ENCODE measurements around the gene GSTO1. TPM values are rescaled to one million over a fixed set of nuclear protein-coding genes. Genes with fewer than 3 reads are reported as not detected.
A peak's percentile ranks its signal among the peaks of the same experiment; 100 is the strongest.

Gene GSTO1
- total and polyA plus RNA-seq, 2 donors (not counting 1 experiment from before 2014, with no cell fraction given) = 30.1 to 37.7 TPM

GRCh38 chr10:104256335-104256961 is 1.8 kb downstream of the GSTO1 start:
- no peak for ATAC-seq (ENCODE audit: low read depth)
- ChIA-PET CTCF (interaction anchor here (1.4 to 5.0 kb wide), 4 partner anchors 12 to 368 kb away, joined by 4 to 39 read pairs (median 6); partner anchors contain the start of gene GSTO2), POLR2A (interaction anchor here (0.7 kb wide), 3 partner anchors 14 to 135 kb away, joined by 3 read pairs; partner anchors contain the start of gene SFR1)
- TF ChIP-seq EZH2 (IDR thresholded peaks at IDR 0.05; ENCODE audit: borderline replicate concordance, insufficient read depth, low read depth, low read length, poor library complexity, severe bottlenecking) (no peak), CTCF (IDR thresholded peaks at IDR 0.05) (no peak)
- Mint-ChIP-seq H3K4me1 (peaks cover 64% of the 10 kb centered on the region), H3K9me3 (ENCODE audit: insufficient read depth) (no peaks in the 10 kb centered on the region), H3K27ac (peak overlapping the region; percentile 97), H3K4me3 (peak overlapping the region; percentile 99), H3K27me3 (peaks cover 1% of the 10 kb centered on the region)
- Histone ChIP-seq H3K27me3 (replicated peaks in 1 of 4; ENCODE audit: control extremely low read depth in 1 of 4, control insufficient read depth in 3 of 4, insufficient read depth in 4 of 4, low read length in 3 of 4) (no peaks in the 10 kb centered on the region), H4K20me1 (ENCODE audit: control insufficient read depth, insufficient read depth, low read length, poor library complexity, severe bottlenecking) (peaks cover 3% of the 10 kb centered on the region), H3K4me1 (ENCODE audit: control insufficient read depth in 2 of 2, insufficient read depth in 2 of 2, low read length in 2 of 2) (peaks cover 13 to 14% of the 10 kb centered on the region in 2 donors), H3K9ac (ENCODE audit: low read length) (no peak overlapping the region), H3K4me3 (ENCODE audit: control extremely low read depth in 1 of 5, extremely low read depth in 1 of 5, insufficient read depth in 1 of 5, low read depth in 2 of 5, low read length in 4 of 5) (peak overlapping the region in 1 of 5 experiments; percentile 87), H2AFZ (ENCODE audit: insufficient read depth, low read depth, low read length, poor library complexity, severe bottlenecking) (no peak overlapping the region), H3K9me3 (ENCODE audit: control extremely low read depth in 1 of 3, control insufficient read depth in 2 of 3, insufficient read depth in 1 of 3, low read length in 2 of 3) (no peaks in the 10 kb centered on the region), H3K79me2 (ENCODE audit: control insufficient read depth, insufficient read depth, low read length) (peaks cover 44% of the 10 kb centered on the region), H3K27ac (ENCODE audit: low read length in 2 of 2) (peak overlapping the region in 1 of 2 donors; percentile 82), H3K4me2 (replicated peaks; ENCODE audit: low read depth, low read length, poor library complexity, severe bottlenecking) (peak overlapping the region; percentile 78), H3K36me3 (replicated peaks in 1 of 2; ENCODE audit: control extremely low read depth in 1 of 2, control insufficient read depth in 1 of 2, extremely low read depth in 1 of 2, insufficient read depth in 2 of 2, low read length in 1 of 2) (peaks cover 0 to 39% of the 10 kb centered on the region in 2 experiments)
- no CpG with 5 or more reads among the region's 1 CpG for WGBS (ENCODE audit: insufficient coverage)
- intact Hi-C loops (cut with micrococcal nuclease) = no loop called here
- DNase-seq = no peak

GRCh38 chr10:104257235-104257634 is 2.5 kb downstream of the GSTO1 start:
- no peaks in the 10 kb centered on the region for H3K9me3 ChIP-seq (ENCODE audit: control extremely low read depth in 1 of 3, control insufficient read depth in 2 of 3, insufficient read depth in 1 of 3, low read length in 2 of 3)
- peaks cover 0 to 47% of the 10 kb centered on the region in 2 experiments for H3K36me3 ChIP-seq (replicated peaks in 1 of 2; ENCODE audit: control extremely low read depth in 1 of 2, control insufficient read depth in 1 of 2, extremely low read depth in 1 of 2, insufficient read depth in 2 of 2, low read length in 1 of 2)
- Mint-ChIP-seq H3K4me1 (peaks cover 67% of the 10 kb centered on the region), H3K9me3 (ENCODE audit: insufficient read depth) (no peaks in the 10 kb centered on the region), H3K27ac (peak overlapping the region; percentile 60), H3K4me3 (no peak overlapping the region), H3K27me3 (no peaks in the 10 kb centered on the region)
- ChIA-PET POLR2A (interaction anchor here (0.7 kb wide), 1 partner anchor 13 kb away, joined by 3 read pairs; no protein-coding TSS in a partner anchor), CTCF (interaction anchor here (1.7 to 5.0 kb wide), 2 partner anchors 11 to 18 kb away, joined by 7 to 39 read pairs; partner anchors contain the start of gene GSTO2)
- whole genome bisulfite sequencing (ENCODE audit: insufficient coverage) = no CpG with 5 or more reads among the region's 5 CpGs
- H4K20me1 ChIP-seq (ENCODE audit: control insufficient read depth, insufficient read depth, low read length, poor library complexity, severe bottlenecking) = peaks cover 3% of the 10 kb centered on the region
- TF ChIP-seq EZH2 (IDR thresholded peaks at IDR 0.05; ENCODE audit: borderline replicate concordance, insufficient read depth, low read depth, low read length, poor library complexity, severe bottlenecking) = no peak
- ATAC-seq (ENCODE audit: low read depth) (no peak), DNase-seq (no peak)
- H3K79me2 ChIP-seq (ENCODE audit: control insufficient read depth, insufficient read depth, low read length) = peaks cover 44% of the 10 kb centered on the region
- no peaks in the 10 kb centered on the region for H3K27me3 ChIP-seq (replicated peaks in 1 of 4; ENCODE audit: control extremely low read depth in 1 of 4, control insufficient read depth in 3 of 4, insufficient read depth in 4 of 4, low read length in 3 of 4)
- peak overlapping the region in 1 of 2 donors; percentile 18 for H3K27ac ChIP-seq (ENCODE audit: low read length in 2 of 2)
- H3K9ac ChIP-seq (ENCODE audit: low read length) = no peak overlapping the region
- H3K4me1 ChIP-seq (ENCODE audit: control insufficient read depth in 2 of 2, insufficient read depth in 2 of 2, low read length in 2 of 2) = peaks cover 13 to 14% of the 10 kb centered on the region in 2 donors
- intact Hi-C loops (cut with micrococcal nuclease) = no loop called here
- H3K4me3 ChIP-seq (ENCODE audit: control extremely low read depth in 1 of 5, extremely low read depth in 1 of 5, insufficient read depth in 1 of 5, low read depth in 2 of 5, low read length in 4 of 5) = no peak overlapping the region
- H3K4me2 ChIP-seq (replicated peaks; ENCODE audit: low read depth, low read length, poor library complexity, severe bottlenecking) = no peak overlapping the region
- no peak overlapping the region for H2AFZ ChIP-seq (ENCODE audit: insufficient read depth, low read depth, low read length, poor library complexity, severe bottlenecking)
